Lower lobe of right lung (tissue), 2 donors: ENCODE measurements around the gene WSB2. TPM values are rescaled to one million over a fixed set of nuclear protein-coding genes. Genes with fewer than 3 reads are reported as not detected.
"Not testable (repeated sequence)": the region's sequence is repeated elsewhere in the genome, so short reads cannot be mapped to it uniquely, and the experiment has no call there.

Experiments
- ATAC-seq, 2 donors: fragments of 200-7000 bp; cut with Tn5 transposase; one replicate each; pipeline ENCODE4 v1.9.1; 2020 to 2022; ENCODE audit warnings: mild to moderate bottlenecking in 2 of 2, moderate library complexity in 2 of 2
- DNase-seq: peaks from one replicate; pipeline ENCODE4 v3.0.0-alpha.2; 2020
- H3K27ac ChIP-seq: fragments of 200-600 bp; one replicate; pipeline ENCODE4 v1.8.0; 2022
- H3K27me3 ChIP-seq: fragments of 200-600 bp; one replicate; pipeline ENCODE4 v1.8.0; 2022; ENCODE audit warnings: low read depth
- H3K36me3 ChIP-seq: fragments of 200-600 bp; one replicate; pipeline ENCODE4 v1.8.0; 2022; ENCODE audit warnings: mild to moderate bottlenecking
- H3K4me1 ChIP-seq: fragments of 200-600 bp; one replicate; pipeline ENCODE4 v1.8.0; 2022
- H3K4me3 ChIP-seq: fragments of 200-600 bp; one replicate; pipeline ENCODE4 v1.8.0; 2022; ENCODE audit warnings: mild to moderate bottlenecking
- H3K9me3 ChIP-seq: fragments of 200-600 bp; one replicate; pipeline ENCODE4 v1.8.0; 2022
- CTCF ChIP-seq: fragments of 200-600 bp; IDR thresholded peaks from one replicate; pipeline ENCODE4 v1.8.0; 2022; ENCODE audit warnings: antibody characterized with exemption, mild to moderate bottlenecking
- intact Hi-C: fragments of 100-400 bp; cut with DNase I; formaldehyde crosslinking; loops from one replicate; pipeline ENCODE4 v1.11.0; 2022
- total RNA-seq: library from RNA; stranded (reverse); fragmentation: NEBNext Ultra II Directional; extraction: Animal tissue kit (Norgen Biotek cat#: 25700); gene quantifications from one replicate; pipeline ENCODE4 v1.2.1, GENCODE V29; 2021
- donor health status: DM: no; HTN: yes; CAD: no; lungs with severe emphysema.

WSB2 gene
- total RNA-seq, 1 donor from 2014 or later: 75.1 TPM

GRCh38 chr12:118098401-118098800 lies 37.4 kb upstream of the WSB2 start:
- no peak for TF ChIP-seq CTCF
- intact Hi-C loops: no loop called here
- Histone ChIP-seq H3K27me3 (no peaks in the 10 kb centered on the region), H3K4me1 (peaks cover 9% of the 10 kb centered on the region), H3K36me3 (peaks cover 11% of the 10 kb centered on the region), H3K9me3 (no peaks in the 10 kb centered on the region), H3K4me3 (no peak overlapping the region), H3K27ac (no peak overlapping the region)
- DNase-seq (no peak), ATAC-seq (no peak)

DNA sequence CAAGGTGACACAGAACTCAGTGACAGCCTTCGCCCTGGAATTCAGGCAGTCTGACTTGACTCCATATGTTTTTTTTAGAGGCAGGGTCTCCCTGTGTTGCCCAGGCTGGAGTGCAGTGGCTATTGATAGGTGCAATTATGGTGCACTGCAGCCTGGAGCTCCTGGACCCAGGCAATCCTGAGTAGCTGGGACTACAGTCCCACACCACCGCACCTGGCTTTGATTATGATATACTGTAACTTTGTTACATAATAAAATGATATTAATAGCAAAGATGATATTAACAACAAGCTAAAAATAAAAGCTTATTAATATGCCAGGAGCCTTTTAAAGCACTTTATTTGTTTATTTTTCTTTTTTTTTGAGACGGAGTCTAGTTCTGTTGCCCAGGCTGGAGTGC lies 33.1 kb upstream of the WSB2 start:
- no peak overlapping the region for H3K4me3 ChIP-seq
- H3K9me3 ChIP-seq: no peaks in the 10 kb centered on the region
- H3K27me3 ChIP-seq: no peaks in the 10 kb centered on the region
- TF ChIP-seq CTCF: no peak
- DNase-seq (no peak), ATAC-seq (no peak)
- intact Hi-C loops: no loop called here
- no peaks in the 10 kb centered on the region for H3K4me1 ChIP-seq
- H3K36me3 ChIP-seq: peaks cover 38% of the 10 kb centered on the region
- H3K27ac ChIP-seq: no peak overlapping the region

GRCh38 chr12:118089782-118090181 lies 28.8 kb upstream of the WSB2 start:
- Histone ChIP-seq H3K27ac (no peak overlapping the region), H3K4me3 (no peak overlapping the region), H3K4me1 (no peaks in the 10 kb centered on the region), H3K9me3 (no peaks in the 10 kb centered on the region), H3K27me3 (no peaks in the 10 kb centered on the region), H3K36me3 (peaks cover 41% of the 10 kb centered on the region)
- DNase-seq (no peak), ATAC-seq (no peak)
- TF ChIP-seq CTCF: no peak
- intact Hi-C loops: no loop called here

DNA sequence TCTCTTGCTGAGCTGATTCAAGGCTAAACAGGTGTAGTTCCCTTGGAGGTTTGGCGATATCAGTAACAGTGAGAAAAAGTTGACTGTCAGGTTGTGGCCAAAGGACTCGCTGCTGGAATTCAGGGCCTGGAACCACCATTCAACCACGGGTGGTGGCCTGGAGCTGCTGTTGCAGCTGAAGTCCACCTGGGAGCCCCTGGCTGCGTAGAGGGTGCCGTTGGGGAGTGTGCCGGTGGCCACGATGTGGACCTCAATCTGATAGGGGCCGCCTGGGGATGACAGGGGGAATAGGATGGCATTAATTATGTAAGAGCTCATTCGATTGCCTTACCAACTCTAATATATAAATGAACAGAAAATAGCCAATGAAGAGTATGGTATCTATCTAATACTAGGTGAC lies 21.2 kb upstream of the WSB2 start:
- intact Hi-C loops: no loop called here
- no peak overlapping the region for H3K27ac ChIP-seq
- H3K4me3 ChIP-seq: no peak overlapping the region
- H3K9me3 ChIP-seq: no peaks in the 10 kb centered on the region
- no peak for TF ChIP-seq CTCF
- H3K4me1 ChIP-seq: no peaks in the 10 kb centered on the region
- H3K36me3 ChIP-seq: peaks cover 49% of the 10 kb centered on the region
- no peaks in the 10 kb centered on the region for H3K27me3 ChIP-seq
- no peak for DNase-seq
- no peak for ATAC-seq

- H3K27ac ChIP-seq, DNase-seq, H3K4me3 ChIP-seq, ATAC-seq, H3K4me1 ChIP-seq, H3K27me3 ChIP-seq, intact Hi-C loops, H3K9me3 ChIP-seq: not testable (repeated sequence)
- peaks cover 49% of the 10 kb centered on the region for H3K36me3 ChIP-seq
These were observed 20.5 kb upstream of the WSB2 start for GRCh38 chr12:118081521-118081920.

DNA sequence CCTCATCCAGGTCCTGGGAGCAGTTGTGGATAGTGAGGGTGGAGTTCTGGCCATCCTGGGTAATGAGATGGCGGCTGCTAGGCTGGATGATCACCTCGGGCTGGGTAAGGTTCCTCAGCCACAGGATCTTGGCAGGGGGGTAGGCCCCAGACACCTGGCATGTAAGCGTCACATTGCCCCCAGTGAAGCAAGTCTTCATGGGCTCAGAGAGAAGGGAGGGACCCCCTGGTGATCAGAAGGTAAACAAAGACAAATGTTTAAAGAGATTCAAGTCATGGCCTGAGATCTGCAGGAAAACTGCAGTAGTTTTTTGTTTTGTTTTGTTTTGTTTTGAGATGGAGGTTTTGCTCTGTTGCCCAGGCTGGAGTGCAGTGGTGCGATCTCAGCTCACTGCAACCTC lies 12.8 kb upstream of the WSB2 start:
- intact Hi-C loops: no loop called here
- H3K27ac ChIP-seq: no peak overlapping the region
- H3K9me3 ChIP-seq: no peaks in the 10 kb centered on the region
- no peak for ATAC-seq
- no peaks in the 10 kb centered on the region for H3K4me1 ChIP-seq
- no peak for TF ChIP-seq CTCF
- no peak overlapping the region for H3K4me3 ChIP-seq
- DNase-seq: no peak
- no peaks in the 10 kb centered on the region for H3K27me3 ChIP-seq
- peaks cover 35% of the 10 kb centered on the region for H3K36me3 ChIP-seq
